Gastroesophageal sphincter (tissue), 4 donors: ENCODE data around the gene KRT1. TPM values are rescaled to one million over a fixed set of nuclear protein-coding genes. Genes with fewer than 3 reads are reported as not detected.

ENCODE experiments used
- ATAC-seq: fragments of 150-250 bp; one replicate; pipeline ENCODE4 v1.9.1; 2016; ENCODE audit warnings: mild to moderate bottlenecking, moderate library complexity
- H3K27ac ChIP-seq, 4 donors: fragments of 200-600 bp; sonication (generic) in 3 of 4; 1 replicate in 3 of 4; 2 replicates in 1 of 4; pipeline ENCODE4 v1.5.1; 2016 to 2019
- H3K27me3 ChIP-seq: fragments of 200-600 bp; sonication (generic); one replicate; pipeline ENCODE4 v1.5.1; 2019
- H3K36me3 ChIP-seq, 2 donors: fragments of 200-600 bp; sonication (generic); one replicate each; pipeline ENCODE4 v1.5.1; 2019; ENCODE audit warnings: control low read depth in 1 of 2
- H3K4me1 ChIP-seq, 3 donors: fragments of 200-600 bp; sonication (generic); 1 replicate in 2 of 3; 2 replicates in 1 of 3; pipeline ENCODE4 v1.5.1; 2016 to 2019; ENCODE audit warnings: control low read depth in 2 of 3
- H3K4me3 ChIP-seq, 2 donors: fragments of 200-600 bp; sonication (generic); one replicate each; pipeline ENCODE4 v1.5.1; 2019; ENCODE audit warnings: mild to moderate bottlenecking in 1 of 2, moderate library complexity in 1 of 2
- H3K9me3 ChIP-seq, 3 donors: fragments of 200-600 bp; sonication (generic); one replicate each; pipeline ENCODE4 v1.5.1; 2017 to 2019; ENCODE audit warnings: control low read depth in 2 of 3
- EP300 ChIP-seq: sonication (generic); formaldehyde crosslinking; IDR thresholded peaks from one replicate; pipeline ENCODE4 v1.6.1; 2017; ENCODE audit warnings: antibody characterized with exemption, mild to moderate bottlenecking
- POLR2A ChIP-seq, 2 donors: fragments of 450-650 bp; IDR thresholded peaks; one replicate each; pipeline ENCODE4 v1.6.1; 2017; ENCODE audit warnings: antibody characterized with exemption in 2 of 2, mild to moderate bottlenecking in 2 of 2, moderate library complexity in 1 of 2
- POLR2AphosphoS5 ChIP-seq: sonication (generic); formaldehyde crosslinking; IDR thresholded peaks from one replicate; pipeline ENCODE4 v1.6.1; 2017; ENCODE audit warnings: antibody characterized with exemption
- WGBS, 2 donors: methylation state at CpG; one replicate each; pipeline ENCODE4 v1.1.5; 2018; ENCODE audit warnings: low coverage in 1 of 2; 5-methylcytosine and 5-hydroxymethylcytosine counted together
- total RNA-seq, 4 donors: library from RNA; depleted of rRNA; stranded (reverse); fragments of >200 nt; gene quantifications; one replicate each; pipeline ENCODE4 v1.1.0, GENCODE V29; 2016
- TF ChIP-seq, protein P1 (sequence below), 4 experiments: fragments of 200-600 bp in 2 of 4; fragments of 450-650 bp in 2 of 4; sonication (generic) in 1 of 4; IDR thresholded peaks; one replicate each; pipeline ENCODE4 v1.5.1; 2017 to 2019; ENCODE audit warnings: antibody characterized with exemption in 4 of 4, mild to moderate bottlenecking in 2 of 4, moderate library complexity in 2 of 4

Gene KRT1
- total RNA-seq, 4 donors from 2014 or later, result not detected

- Histone ChIP-seq H3K27me3 (peaks cover 35% of the 10 kb centered on the region), H3K4me1 (no peaks in the 10 kb centered on the region), H3K36me3 (no peaks in the 10 kb centered on the region), H3K9me3 (no peaks in the 10 kb centered on the region), H3K27ac (no peak overlapping the region), H3K4me3 (no peak overlapping the region)
- TF ChIP-seq EP300 (no peak), POLR2A (IDR thresholded peaks at IDR 0.05) (no peak), POLR2AphosphoS5 (no peak)
- TF ChIP-seq, protein P1, sequence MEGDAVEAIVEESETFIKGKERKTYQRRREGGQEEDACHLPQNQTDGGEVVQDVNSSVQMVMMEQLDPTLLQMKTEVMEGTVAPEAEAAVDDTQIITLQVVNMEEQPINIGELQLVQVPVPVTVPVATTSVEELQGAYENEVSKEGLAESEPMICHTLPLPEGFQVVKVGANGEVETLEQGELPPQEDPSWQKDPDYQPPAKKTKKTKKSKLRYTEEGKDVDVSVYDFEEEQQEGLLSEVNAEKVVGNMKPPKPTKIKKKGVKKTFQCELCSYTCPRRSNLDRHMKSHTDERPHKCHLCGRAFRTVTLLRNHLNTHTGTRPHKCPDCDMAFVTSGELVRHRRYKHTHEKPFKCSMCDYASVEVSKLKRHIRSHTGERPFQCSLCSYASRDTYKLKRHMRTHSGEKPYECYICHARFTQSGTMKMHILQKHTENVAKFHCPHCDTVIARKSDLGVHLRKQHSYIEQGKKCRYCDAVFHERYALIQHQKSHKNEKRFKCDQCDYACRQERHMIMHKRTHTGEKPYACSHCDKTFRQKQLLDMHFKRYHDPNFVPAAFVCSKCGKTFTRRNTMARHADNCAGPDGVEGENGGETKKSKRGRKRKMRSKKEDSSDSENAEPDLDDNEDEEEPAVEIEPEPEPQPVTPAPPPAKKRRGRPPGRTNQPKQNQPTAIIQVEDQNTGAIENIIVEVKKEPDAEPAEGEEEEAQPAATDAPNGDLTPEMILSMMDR (IDR thresholded peaks at IDR 0.05), result no peak
- WGBS, 2 donors, result 83 to 90% methylated on average over 2 to 3 of the region's 4 CpGs
- no peak for ATAC-seq
Measured at GRCh38 chr12:52656616-52657015, 23.6 kb downstream of the KRT1 start.

DNA sequence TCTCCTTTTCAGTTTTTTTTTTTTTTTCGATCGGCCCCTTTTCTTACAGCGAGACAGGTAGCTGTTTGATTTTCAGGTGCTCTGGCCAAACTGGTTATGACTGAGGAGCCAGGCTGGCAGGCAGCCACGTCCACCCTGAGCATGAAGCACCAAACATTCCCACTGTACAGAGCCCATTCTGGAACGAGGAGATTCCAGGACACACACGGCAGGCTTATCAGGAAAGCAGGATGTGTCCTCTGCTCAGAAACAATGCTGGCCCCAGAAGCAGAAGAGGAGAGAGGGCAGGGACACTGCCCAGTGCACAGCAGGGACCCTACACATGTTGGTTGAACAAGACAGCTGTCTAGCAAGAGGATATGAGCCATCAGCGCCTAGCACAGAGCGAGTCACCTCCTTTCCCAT is 24.5 kb downstream of the KRT1 start:
- Histone ChIP-seq H3K9me3 (no peaks in the 10 kb centered on the region), H3K4me3 (no peak overlapping the region), H3K27ac (no peak overlapping the region), H3K4me1 (no peaks in the 10 kb centered on the region), H3K36me3 (no peaks in the 10 kb centered on the region), H3K27me3 (peaks cover 38% of the 10 kb centered on the region)
- 45% methylated on average over 3 of the region's 8 CpGs; no CpG with 5 or more reads in 1 of the 2 donors for WGBS, 2 donors
- no peak for ATAC-seq
- TF ChIP-seq, protein P1 (IDR thresholded peaks at IDR 0.05), result no peak
- TF ChIP-seq POLR2AphosphoS5, result no peak
- TF ChIP-seq EP300, result no peak
- no peak for TF ChIP-seq POLR2A (IDR thresholded peaks at IDR 0.05)

DNA sequence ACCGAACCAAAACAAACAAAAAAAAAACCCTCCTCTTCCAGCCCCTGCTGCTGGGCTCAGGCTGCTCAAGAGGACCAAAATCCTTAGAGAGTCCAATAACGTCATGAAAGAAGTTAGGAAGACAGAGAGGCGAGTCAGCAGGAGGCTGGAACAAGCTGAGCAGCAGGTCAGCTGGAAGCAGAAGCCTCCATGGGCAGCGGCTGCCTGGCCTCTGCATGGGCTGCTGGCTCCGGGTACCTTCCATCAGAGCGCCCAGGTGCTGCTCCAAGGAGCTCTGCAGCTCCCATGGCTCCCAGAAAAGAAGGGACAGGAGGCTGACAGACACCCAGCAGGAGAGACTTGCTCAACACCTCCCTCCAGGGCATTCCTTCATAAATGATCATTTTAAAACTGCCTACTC is 25.0 kb downstream of the KRT1 start:
- no peak overlapping the region for H3K4me3 ChIP-seq
- ATAC-seq, result no peak
- TF ChIP-seq, protein P1 (IDR thresholded peaks at IDR 0.05), result no peak
- TF ChIP-seq EP300 (no peak), POLR2A (IDR thresholded peaks at IDR 0.05) (no peak), POLR2AphosphoS5 (no peak)
- H3K9me3 ChIP-seq, result no peaks in the 10 kb centered on the region
- H3K36me3 ChIP-seq, result no peaks in the 10 kb centered on the region
- WGBS, 2 donors, result 80% methylated on average over 1 of the region's 6 CpGs; no CpG with 5 or more reads in 1 of the 2 donors
- H3K27ac ChIP-seq, result no peak overlapping the region
- H3K27me3 ChIP-seq, result peaks cover 38% of the 10 kb centered on the region
- no peaks in the 10 kb centered on the region for H3K4me1 ChIP-seq

DNA sequence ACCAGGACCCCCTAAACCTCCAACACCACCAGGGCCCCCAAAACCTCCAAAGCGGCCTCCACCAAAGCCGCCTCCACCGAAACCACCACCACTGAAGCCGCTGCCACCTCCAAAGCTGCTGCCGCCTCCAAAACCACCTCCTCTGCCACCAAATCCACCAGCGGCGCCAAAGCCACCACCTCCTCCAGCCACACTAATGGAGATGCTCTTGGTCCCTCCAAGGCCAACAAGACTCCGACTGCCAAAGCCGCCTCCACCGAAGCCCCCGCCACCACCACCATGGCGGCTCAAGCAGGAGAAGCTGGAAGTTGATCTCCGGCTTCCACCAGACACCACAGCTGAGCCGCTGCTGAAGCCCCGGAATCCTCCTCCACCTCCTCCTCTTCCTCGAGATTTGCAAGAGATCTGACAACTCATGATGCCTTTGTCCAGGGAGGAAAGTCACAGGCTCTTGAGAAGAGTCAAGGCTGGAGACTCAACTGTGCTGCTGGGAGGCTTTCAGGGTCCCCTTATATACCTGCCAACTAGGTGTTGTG is 28.4 kb downstream of the KRT1 start, which contains the start of gene KRT2:
KRT2 (minus strand) TSS at position 486 of the 536 bp plus-strand sequence; CDS start at position 417, 69 bp downstream.
- no peak within 1 kb of the TSS for H3K27ac ChIP-seq
- no peak within 1 kb of the TSS for H3K4me3 ChIP-seq
- WGBS, 2 donors, result 73% methylated on average over 3 of the region's 16 CpGs; no CpG with 5 or more reads in 1 of the 2 donors
- ATAC-seq, result no peak
- no peaks in the 10 kb centered on the region for H3K36me3 ChIP-seq
- no peaks in the 10 kb centered on the region for H3K4me1 ChIP-seq
- H3K27me3 ChIP-seq, result peaks cover 32% of the 10 kb centered on the region
- TF ChIP-seq POLR2A (IDR thresholded peaks at IDR 0.05) (no peak), POLR2AphosphoS5 (no peak), EP300 (no peak)
- TF ChIP-seq, protein P1 (IDR thresholded peaks at IDR 0.05), result no peak
- H3K9me3 ChIP-seq, result no peaks in the 10 kb centered on the region

GRCh38 chr12:52650520-52651081 is 29.6 kb downstream of the KRT1 start:
- WGBS, 2 donors, result 93 to 100% methylated on average over 1 to 2 of the region's 12 CpGs
- peaks cover 32% of the 10 kb centered on the region for H3K27me3 ChIP-seq
- H3K4me3 ChIP-seq, result no peak overlapping the region
- TF ChIP-seq POLR2AphosphoS5, result no peak
- no peak for TF ChIP-seq EP300
- TF ChIP-seq, protein P1 (IDR thresholded peaks at IDR 0.05), result no peak
- TF ChIP-seq POLR2A (IDR thresholded peaks at IDR 0.05), result no peak
- ATAC-seq, result no peak
- no peaks in the 10 kb centered on the region for H3K4me1 ChIP-seq
- H3K36me3 ChIP-seq, result no peaks in the 10 kb centered on the region
- no peak overlapping the region for H3K27ac ChIP-seq
- no peaks in the 10 kb centered on the region for H3K9me3 ChIP-seq
